Mesothelial cell of epicardium (in vitro differentiated cells): ENCODE data around the gene SPOP. TPM values are rescaled to one million over a fixed set of nuclear protein-coding genes. Genes with fewer than 3 reads are reported as not detected.

Source experiments
- DNase-seq, 2 experiments: peaks; one replicate each; pipeline ENCODE4 v3.0.0; 2021; ENCODE audit warnings: low spot score in 2 of 2; ENCODE audit not compliant: unreplicated experiment in 2 of 2
- H3K27ac Mint-ChIP-seq: 2 replicates; pipeline ENCODE4 v1.8.0; 2021; ENCODE audit warnings: mixed read lengths
- H3K27me3 Mint-ChIP-seq: 2 replicates; pipeline ENCODE4 v1.8.0; 2021; ENCODE audit warnings: low read depth, mixed read lengths
- H3K36me3 Mint-ChIP-seq: 2 replicates; pipeline ENCODE4 v1.8.0; 2021; ENCODE audit warnings: mixed read lengths
- H3K4me1 Mint-ChIP-seq: 2 replicates; pipeline ENCODE4 v1.8.0; 2021; ENCODE audit warnings: mixed read lengths
- H3K4me3 Mint-ChIP-seq: 2 replicates; pipeline ENCODE4 v1.8.0; 2021; ENCODE audit warnings: mild to moderate bottlenecking, moderate library complexity, mixed read lengths
- H3K9me3 Mint-ChIP-seq: 2 replicates; pipeline ENCODE4 v1.8.0; 2021; ENCODE audit warnings: mixed read lengths
- total RNA-seq: library from RNA; stranded (reverse); gene quantifications from 3 replicates; pipeline ENCODE4 v1.2.1, GENCODE V29; 2021
- TF ChIP-seq, protein P1 (sequence below): fragments of 200-600 bp; sonication (generic); IDR thresholded peaks from one replicate; pipeline ENCODE4 v1.5.0; 2021; ENCODE audit warnings: antibody characterized with exemption; ENCODE audit not compliant: unreplicated experiment

Gene SPOP
- total RNA-seq, 1 donor from 2014 or later: 62.8 TPM

DNA sequence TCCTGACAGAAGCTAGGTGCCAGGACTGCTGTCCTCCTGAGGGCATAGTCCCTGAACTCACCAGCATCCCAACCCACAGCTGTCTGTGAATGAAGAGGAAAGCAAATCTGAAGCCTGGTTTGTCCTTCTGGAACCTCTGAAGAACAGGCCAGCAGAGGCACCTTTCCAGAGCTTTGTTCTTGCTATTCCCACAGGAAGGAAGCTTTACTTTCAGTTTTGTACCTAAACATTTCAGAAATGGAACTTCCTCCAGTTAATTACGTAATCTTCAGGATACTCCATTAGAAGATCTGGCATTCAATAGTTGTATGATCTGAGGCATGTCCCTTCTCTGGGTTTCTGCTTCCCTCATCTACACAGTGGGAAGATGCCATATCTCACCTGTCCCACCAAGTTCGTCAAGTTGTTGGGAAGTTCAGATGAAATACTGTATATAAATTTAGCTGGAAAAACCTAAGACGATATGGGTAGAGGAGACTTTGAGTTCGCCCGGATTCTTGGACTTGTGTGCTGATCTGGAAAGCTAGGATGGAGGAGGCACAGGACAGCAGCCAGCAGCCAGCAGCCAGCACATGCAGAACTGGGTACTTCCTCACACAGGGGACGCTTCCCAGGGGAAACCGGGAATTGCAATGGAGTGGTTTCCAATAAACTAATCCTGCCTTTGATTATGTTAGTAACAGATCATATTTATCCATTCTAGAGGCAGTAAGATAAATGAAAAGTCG, 79.8 kb downstream of the SPOP start:
- Mint-ChIP-seq H3K27ac (no peak overlapping the region), H3K4me1 (peaks cover 12% of the 10 kb centered on the region), H3K27me3 (no peaks in the 10 kb centered on the region), H3K36me3 (peaks cover 32% of the 10 kb centered on the region), H3K9me3 (no peaks in the 10 kb centered on the region), H3K4me3 (no peak overlapping the region)
- TF ChIP-seq, protein P1, sequence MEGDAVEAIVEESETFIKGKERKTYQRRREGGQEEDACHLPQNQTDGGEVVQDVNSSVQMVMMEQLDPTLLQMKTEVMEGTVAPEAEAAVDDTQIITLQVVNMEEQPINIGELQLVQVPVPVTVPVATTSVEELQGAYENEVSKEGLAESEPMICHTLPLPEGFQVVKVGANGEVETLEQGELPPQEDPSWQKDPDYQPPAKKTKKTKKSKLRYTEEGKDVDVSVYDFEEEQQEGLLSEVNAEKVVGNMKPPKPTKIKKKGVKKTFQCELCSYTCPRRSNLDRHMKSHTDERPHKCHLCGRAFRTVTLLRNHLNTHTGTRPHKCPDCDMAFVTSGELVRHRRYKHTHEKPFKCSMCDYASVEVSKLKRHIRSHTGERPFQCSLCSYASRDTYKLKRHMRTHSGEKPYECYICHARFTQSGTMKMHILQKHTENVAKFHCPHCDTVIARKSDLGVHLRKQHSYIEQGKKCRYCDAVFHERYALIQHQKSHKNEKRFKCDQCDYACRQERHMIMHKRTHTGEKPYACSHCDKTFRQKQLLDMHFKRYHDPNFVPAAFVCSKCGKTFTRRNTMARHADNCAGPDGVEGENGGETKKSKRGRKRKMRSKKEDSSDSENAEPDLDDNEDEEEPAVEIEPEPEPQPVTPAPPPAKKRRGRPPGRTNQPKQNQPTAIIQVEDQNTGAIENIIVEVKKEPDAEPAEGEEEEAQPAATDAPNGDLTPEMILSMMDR: no peak
- DNase-seq: no peak

DNA sequence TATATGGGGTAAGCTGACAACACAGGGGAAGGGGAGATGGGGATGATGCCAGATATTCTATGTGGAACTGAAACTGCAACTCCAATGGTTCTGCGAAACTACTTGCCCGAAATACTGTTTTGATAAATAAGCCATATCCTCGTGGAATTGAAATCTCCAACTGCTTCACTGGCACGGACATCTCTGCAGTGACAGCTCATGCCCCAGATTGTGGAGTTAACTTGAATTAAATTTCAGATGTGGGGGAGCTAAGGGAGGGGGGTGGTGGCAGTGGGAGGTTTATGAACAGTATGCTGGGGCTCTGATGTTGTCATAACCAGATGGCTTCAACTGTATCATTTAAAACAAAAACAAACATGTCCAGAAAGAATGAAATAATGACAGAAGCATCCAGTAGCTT, 80.5 kb downstream of the SPOP start:
- Mint-ChIP-seq H3K36me3 (peaks cover 33% of the 10 kb centered on the region), H3K27me3 (no peaks in the 10 kb centered on the region)
- TF ChIP-seq, protein P1: no peak

DNA sequence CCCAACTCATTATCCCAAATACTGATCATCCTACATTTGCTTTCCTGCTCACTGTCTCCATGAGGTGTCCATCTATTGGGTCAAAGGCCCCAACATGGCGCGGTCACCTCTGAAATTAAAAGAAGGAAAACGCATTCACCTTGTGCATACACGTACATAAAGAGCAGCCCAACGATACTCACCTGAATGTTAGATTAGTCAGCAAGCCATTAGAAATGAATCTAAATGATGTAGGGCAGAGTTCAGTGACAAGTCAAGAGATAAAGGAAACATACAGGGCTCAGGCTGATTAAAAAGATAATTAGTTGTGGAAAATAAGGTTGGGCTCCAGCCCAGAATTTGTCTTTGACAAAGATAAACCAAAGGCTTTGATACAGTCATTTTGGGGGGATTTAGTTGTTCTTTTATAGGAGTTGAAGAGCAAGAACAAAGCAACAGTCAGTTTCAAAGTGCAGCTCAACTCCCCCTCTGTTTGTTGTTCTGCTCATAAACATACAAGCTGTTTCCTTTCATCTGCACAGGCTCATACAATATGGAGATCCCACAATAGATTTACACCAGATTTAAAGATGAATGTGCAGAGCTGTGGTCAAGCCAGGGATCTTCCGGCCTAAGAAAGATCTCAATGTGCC, 81.2 kb downstream of the SPOP start:
- peaks cover 32% of the 10 kb centered on the region for H3K36me3 Mint-ChIP-seq
- no peak overlapping the region for H3K27ac Mint-ChIP-seq

More for the DNA sequence above, 80.5 kb downstream of the SPOP start:
- Mint-ChIP-seq H3K4me3 (no peak overlapping the region), H3K9me3 (no peaks in the 10 kb centered on the region), H3K27ac (peak overlapping the region; percentile 7), H3K4me1 (peaks cover 12% of the 10 kb centered on the region)
- DNase-seq: no peak

DNA sequence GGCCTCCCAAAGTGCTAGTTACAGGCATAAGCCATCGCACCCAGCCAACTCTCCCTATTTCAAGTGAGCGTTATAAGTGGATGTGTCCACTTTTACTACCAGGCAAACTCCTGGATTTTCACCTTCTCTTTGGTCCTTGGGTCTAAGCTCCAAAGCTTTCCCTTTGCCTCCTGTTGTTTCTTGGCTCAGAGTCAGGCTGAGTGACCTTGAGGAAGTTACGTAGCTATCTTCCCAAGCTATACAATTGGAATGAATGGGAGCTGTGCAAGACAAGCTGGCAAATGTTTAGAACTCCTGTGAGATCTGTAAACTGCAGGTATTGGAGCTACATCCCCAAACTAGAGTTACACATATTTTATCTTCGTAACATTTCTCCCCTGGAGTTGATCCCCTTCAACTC, 81.9 kb downstream of the SPOP start:
- Mint-ChIP-seq H3K27me3 (no peaks in the 10 kb centered on the region), H3K27ac (no peak overlapping the region), H3K4me3 (no peak overlapping the region), H3K36me3 (peaks cover 33% of the 10 kb centered on the region), H3K4me1 (peaks cover 12% of the 10 kb centered on the region), H3K9me3 (no peaks in the 10 kb centered on the region)
- TF ChIP-seq, protein P1: no peak
- DNase-seq: no peak

More for the DNA sequence above, 81.2 kb downstream of the SPOP start:
- Mint-ChIP-seq H3K9me3 (no peaks in the 10 kb centered on the region), H3K27me3 (no peaks in the 10 kb centered on the region), H3K4me1 (peaks cover 12% of the 10 kb centered on the region), H3K4me3 (no peak overlapping the region)
- no peak for DNase-seq
- TF ChIP-seq, protein P1: no peak

DNA sequence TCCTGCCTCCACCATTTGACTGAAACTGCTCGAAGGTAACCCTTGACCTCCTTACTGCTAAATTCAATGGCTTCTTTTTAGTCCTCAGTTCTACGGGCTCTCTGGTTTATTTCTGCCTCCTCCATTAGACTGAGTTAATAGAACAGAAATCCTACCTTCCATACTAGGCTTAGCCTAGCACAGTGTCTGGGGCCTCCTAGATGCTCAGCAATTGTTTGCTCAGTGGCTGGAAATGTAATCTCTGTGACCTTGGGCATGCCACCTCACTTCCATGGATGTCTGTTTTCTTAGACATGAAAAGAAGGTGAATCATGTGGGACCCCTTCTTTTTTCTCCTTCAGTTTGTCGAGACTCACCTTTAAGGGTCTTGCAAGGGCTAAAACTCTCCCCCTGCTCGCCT, 82.6 kb downstream of the SPOP start:
- peaks cover 12% of the 10 kb centered on the region for H3K4me1 Mint-ChIP-seq
- TF ChIP-seq, protein P1: no peak
- DNase-seq: no peak
- no peak overlapping the region for H3K4me3 Mint-ChIP-seq
- H3K27me3 Mint-ChIP-seq: no peaks in the 10 kb centered on the region
- H3K36me3 Mint-ChIP-seq: peaks cover 31% of the 10 kb centered on the region
- H3K27ac Mint-ChIP-seq: no peak overlapping the region
- no peaks in the 10 kb centered on the region for H3K9me3 Mint-ChIP-seq
